ENCODE data around the gene RALGAPB.

DNA sequence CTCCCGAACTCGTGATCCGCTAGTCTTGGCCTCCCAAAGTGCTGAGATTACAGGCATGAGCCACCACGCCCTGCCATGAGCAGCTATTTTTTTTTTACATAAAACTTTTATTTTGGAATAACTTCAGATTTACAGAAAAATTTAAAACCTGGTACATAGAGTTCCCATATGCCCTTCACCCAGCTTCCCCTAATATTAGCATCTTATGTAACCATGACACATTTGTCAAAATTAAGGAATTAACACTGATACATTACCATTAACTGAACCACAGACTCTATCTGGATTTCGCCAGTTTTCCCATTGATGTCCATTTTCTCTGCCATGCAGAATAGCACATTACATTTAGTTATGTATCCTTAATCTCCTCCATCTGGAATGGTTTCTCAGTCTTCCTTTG lies 14.3 kb upstream of the RALGAPB start:
- TF ChIP-seq CTCF (IDR thresholded peaks at IDR 0.05) (no peak), POLR2AphosphoS5 (IDR thresholded peaks at IDR 0.05) (no peak)
